MM.1S (cell line): ENCODE measurements around the gene CEP68.

ENCODE experiments used
- EZH2phosphoT487 ChIP-seq: fragments of 300-600 bp; sonication (generic); IDR thresholded peaks from 2 replicates; pipeline ENCODE4 v1.6.1; 2018; ENCODE audit warnings: antibody characterized with exemption, low read length
- TF ChIP-seq, protein P1 (sequence below): fragments of 300-600 bp; sonication (generic); IDR thresholded peaks from 2 replicates; pipeline ENCODE4 v1.5.1; 2016; ENCODE audit warnings: antibody characterized with exemption, low read length, mixed read lengths

DNA sequence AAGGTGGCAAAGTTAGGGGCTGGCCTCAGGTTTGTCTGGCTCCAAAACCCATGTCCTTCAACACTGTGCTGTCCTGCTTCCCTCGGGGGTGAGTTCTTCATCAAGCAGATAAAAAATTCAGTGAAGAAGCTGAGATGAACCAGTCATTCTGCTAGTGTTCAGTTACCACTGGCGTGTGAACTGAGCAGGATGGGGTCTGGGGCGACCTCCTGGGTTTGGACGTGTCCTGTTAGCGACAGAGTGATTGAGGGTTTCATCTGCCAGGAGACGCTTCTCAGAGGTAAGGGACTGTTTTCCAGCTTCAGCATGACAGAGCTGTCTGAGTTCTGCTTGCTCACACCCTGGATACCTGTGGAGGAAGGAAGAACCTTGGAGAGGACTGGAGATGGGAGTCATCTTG, 14.6 kb downstream of the CEP68 start:
- TF ChIP-seq, protein P1, sequence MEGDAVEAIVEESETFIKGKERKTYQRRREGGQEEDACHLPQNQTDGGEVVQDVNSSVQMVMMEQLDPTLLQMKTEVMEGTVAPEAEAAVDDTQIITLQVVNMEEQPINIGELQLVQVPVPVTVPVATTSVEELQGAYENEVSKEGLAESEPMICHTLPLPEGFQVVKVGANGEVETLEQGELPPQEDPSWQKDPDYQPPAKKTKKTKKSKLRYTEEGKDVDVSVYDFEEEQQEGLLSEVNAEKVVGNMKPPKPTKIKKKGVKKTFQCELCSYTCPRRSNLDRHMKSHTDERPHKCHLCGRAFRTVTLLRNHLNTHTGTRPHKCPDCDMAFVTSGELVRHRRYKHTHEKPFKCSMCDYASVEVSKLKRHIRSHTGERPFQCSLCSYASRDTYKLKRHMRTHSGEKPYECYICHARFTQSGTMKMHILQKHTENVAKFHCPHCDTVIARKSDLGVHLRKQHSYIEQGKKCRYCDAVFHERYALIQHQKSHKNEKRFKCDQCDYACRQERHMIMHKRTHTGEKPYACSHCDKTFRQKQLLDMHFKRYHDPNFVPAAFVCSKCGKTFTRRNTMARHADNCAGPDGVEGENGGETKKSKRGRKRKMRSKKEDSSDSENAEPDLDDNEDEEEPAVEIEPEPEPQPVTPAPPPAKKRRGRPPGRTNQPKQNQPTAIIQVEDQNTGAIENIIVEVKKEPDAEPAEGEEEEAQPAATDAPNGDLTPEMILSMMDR = no peak
- TF ChIP-seq EZH2phosphoT487 = no peak
